GM20000 (cell line): ENCODE measurements around the gene IPO4.

Experiments
- DNase-seq: peaks from one replicate; pipeline ENCODE4 v3.0.0; 2012; ENCODE audit warnings: low spot score
- TF ChIP-seq, protein P1 (sequence below): IDR thresholded peaks from 2 replicates; pipeline ENCODE4 v1.5.1; 2012; ENCODE audit warnings: mild to moderate bottlenecking, control low read depth; ENCODE audit errors: extremely low read depth, missing control alignments

The IPO4 gene

DNA sequence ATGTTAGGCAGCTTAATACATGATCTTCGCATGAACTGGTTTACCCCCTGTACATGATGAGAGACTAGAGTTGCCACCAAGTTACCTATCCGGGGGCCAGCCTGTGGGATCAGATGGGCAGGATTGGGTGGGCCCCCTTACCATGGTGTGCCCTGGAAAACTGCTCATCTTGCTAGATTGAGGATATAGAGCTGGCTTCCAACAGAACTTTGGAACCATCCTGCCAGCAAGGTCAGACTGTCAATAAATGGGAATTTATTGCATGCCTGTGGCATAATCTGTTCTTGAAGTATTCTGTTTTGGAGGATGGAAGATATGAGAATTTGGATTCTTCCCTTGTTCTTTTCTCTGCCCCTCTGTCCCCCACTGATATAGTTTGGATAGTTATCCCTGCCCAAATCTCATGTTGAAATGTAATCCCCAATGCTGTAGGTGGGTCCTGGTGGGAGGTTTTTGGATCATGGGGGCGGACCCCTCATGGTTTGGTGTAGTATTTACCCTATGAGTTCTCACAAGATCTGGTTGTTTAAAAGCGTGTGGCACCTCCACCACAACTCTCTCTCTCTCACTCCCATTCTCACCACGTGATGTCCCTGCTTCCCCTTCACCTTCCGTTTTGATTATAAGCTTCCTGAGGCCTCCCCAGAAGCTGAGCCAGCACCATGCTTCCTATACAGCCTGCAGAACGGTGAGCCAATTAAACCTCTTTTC, 10.4 kb upstream of the IPO4 start:
- no peak for DNase-seq
- TF ChIP-seq, protein P1, sequence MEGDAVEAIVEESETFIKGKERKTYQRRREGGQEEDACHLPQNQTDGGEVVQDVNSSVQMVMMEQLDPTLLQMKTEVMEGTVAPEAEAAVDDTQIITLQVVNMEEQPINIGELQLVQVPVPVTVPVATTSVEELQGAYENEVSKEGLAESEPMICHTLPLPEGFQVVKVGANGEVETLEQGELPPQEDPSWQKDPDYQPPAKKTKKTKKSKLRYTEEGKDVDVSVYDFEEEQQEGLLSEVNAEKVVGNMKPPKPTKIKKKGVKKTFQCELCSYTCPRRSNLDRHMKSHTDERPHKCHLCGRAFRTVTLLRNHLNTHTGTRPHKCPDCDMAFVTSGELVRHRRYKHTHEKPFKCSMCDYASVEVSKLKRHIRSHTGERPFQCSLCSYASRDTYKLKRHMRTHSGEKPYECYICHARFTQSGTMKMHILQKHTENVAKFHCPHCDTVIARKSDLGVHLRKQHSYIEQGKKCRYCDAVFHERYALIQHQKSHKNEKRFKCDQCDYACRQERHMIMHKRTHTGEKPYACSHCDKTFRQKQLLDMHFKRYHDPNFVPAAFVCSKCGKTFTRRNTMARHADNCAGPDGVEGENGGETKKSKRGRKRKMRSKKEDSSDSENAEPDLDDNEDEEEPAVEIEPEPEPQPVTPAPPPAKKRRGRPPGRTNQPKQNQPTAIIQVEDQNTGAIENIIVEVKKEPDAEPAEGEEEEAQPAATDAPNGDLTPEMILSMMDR: no peak

DNA sequence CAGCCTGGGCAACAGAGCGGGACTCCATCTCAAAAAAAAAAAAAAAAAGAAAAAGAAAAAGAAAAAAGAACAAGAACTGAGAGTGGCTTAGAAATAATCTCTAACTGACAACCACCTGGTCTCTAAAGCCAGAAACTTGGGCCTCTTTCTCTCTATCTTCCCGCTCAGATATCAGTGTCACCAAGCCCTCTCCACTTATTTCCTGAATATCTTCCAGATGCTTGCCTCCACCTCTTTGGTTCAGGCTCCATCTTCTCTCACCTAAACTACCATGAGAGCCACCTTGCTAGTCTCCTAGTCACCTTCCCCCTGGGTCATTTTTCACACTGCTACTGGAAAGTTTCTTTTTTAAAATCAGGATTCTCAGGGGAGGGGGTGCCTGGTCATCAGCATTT, 8.4 kb upstream of the IPO4 start:
- TF ChIP-seq, protein P1: no peak
- no peak for DNase-seq

DNA sequence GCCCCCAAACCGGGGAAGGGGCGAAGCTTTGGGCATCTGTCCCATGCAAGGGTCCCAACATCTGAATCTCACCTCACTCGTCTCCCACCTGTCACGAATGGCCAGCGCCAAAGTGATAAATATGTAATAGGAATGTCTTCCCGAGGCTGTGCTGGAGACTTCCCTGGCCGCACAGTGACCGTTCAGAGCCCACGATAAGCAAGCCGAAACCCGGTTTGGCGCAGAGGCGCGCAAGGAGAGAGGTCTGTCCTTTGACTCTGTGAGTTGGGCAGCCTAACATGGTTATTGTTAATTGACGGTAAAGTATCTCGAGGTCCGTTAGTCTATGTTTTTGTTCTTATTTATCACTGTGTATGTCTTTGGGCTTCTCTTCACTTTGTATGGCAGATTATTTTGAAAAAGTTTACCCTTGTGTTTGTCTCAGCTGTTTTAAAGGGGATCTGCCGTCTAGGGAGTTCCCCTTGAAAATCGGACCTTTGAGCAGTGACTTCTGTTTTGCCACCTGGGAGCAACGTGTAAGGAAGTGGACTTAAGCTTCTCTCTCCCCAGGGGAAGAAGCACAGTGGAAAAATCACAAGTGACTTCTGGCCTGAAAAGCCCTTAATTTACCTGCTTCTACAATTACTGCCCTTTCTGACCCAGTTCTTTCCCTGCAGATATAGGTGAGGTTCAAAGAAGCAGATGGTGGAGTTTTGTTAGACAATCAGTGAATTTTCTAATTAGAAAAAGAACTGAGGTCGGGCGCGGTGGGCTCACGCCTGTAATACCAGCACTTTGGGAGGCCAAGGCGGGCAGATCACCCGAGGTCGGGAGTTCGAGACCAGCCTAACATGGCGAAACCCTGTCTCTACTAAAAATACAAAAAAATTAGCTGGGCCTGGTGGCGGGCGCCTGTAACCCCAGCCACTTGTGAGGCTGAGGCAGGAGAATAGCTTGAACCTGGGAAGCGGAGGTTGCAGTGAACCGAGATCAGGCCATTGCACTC, 7.7 kb upstream of the IPO4 start:
- TF ChIP-seq, protein P1: no peak
- peak; percentile 56 for DNase-seq

DNA sequence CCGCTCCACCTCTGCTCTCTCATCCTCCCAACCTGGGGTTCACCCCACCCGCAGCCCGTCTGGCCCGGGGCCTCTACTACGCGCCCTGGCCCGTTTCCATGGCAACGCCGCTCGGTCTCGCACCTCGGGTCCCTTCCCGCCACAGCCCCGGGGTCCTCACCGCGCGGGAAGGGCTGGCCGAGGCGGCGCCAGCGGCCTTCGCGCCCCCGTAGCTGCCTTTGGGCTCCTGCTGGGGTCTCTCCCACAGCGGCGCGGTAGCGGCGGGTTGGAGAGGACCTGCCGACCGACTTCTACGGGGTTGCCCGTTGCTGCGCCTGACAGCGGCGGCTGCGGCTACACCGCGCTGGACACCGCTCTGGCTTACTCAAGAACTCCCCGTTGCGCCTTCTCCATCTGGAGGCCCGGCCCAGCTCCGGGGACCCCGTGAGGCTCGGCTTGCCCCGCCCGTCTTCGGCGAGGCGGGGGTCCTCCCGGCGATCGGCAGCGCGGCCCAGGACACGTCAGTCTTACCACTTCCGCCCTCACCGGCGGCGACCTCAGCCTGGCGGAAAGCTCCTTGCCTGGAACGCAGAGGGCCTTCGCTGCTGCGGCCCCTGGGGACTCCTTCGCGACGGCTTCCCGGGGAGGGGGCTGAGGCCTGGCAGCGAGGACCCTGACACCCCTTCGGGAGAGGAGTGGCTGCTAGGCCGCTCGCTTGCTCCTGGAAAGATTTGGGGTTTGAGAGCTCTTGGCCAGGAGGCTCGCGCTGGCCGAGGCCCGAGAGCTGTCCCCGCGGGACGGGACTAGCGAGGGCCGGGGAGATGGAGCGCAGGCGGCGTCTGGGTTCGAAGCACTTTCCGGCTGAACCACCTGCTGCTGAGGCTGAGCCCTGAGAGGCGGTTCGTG, 6.8 kb upstream of the IPO4 start, which contains the start of gene TM9SF1:
TSS of gene TM9SF1 (minus strand) at position 256 of the 885 bp plus-strand sequence. CDS start 422 bp downstream, outside the sequence.
- peak; percentile 94 for DNase-seq
- TF ChIP-seq, protein P1: no peak

DNA sequence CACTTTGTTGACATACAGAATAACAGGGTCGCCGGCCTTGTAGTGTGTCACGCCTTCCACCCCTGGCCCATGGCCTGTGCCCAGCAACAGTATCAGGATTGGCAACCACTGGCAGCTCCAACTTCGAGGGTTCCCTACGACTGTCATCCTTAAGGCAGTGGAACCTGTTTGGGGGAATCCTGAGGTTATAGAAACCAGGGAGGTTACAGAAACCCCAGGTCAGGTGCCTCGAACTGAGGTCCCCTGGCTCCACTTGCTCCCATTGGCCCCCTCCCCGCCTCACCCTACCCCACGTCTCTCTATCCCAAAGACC, 6.2 kb upstream of the IPO4 start:
- TF ChIP-seq, protein P1: no peak

DNA sequence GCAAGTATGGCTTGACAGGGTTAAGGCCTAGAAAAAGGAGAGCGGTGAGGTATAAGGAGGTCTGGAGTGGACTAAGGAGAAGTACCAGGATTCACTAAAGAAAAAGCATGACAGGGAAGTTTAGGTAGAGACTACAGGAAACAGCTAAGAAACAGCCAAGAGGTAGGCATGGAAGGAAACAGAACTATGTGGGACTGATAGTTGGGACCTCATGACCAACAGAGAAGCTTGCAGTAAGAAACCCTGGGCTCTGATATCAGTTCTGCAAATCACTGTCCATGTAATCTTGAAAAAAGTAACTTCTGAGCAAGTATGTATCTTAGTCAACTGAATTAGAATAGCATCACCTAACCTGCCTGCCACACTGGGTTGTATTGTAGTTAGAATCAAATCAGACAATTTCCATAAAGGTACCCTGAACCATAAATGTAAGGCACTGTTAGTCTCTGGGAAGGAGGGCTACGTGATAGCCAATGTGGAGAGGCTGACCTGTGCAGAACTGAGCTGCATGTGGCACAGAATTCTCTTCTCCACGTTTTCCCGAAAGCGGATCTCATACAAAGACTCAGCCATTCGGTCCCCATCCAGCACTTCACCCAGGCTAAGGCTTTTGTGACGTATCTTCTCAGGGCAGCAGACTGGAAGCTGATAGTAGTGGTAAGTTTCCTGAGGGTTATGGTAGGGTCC, 5.7 kb upstream of the IPO4 start:
- TF ChIP-seq, protein P1: no peak
- no peak for DNase-seq

More for the DNA sequence above, 6.2 kb upstream of the IPO4 start:
- DNase-seq: no peak
